B cell (primary cell): ENCODE measurements around the gene GMPR. TPM values are rescaled to one million over a fixed set of nuclear protein-coding genes. Genes with fewer than 3 reads are reported as not detected.

Experiments used
- ATAC-seq: fragments of 200-7000 bp; cut with Tn5 transposase; one replicate; pipeline ENCODE4 v1.10.0; 2021; ENCODE audit warnings: low read depth, mild to moderate bottlenecking, moderate number of reproducible peaks, moderate library complexity
- CTCF ChIA-PET: fragments of 350-600 bp; sonication (Branson Sonifier 250); formaldehyde crosslinking; loops from one replicate; lab custom pipeline; 2021; ENCODE audit warnings: antibody characterized with exemption, inconsistent platforms; lab: Charles Lee
- POLR2A ChIA-PET: fragments of 350-600 bp; sonication (Branson Sonifier 250); formaldehyde crosslinking; loops from one replicate; lab custom pipeline; 2021; ENCODE audit warnings: antibody characterized with exemption; lab: Charles Lee
- DNase-seq: peaks from one replicate; pipeline ENCODE4 v3.0.0; 2013
- H2AFZ ChIP-seq: 2 replicates; pipeline ENCODE4 v1.6.1; 2012; ENCODE audit warnings: mild to moderate bottlenecking, low read depth, low read length; ENCODE audit not compliant: insufficient read depth, poor library complexity, severe bottlenecking
- H3K27ac ChIP-seq, 2 donors: 1 replicate in 1 of 2; 2 replicates in 1 of 2; pipeline ENCODE4 v1.5.1; 2012 to 2013; ENCODE audit warnings: low read length in 2 of 2, mild to moderate bottlenecking in 2 of 2, moderate library complexity in 1 of 2
- H3K27me3 ChIP-seq, 4 experiments: fragments of 200-600 bp in 1 of 4; sonication (generic) in 1 of 4; replicated peaks in 1 of 4; 1 replicate in 2 of 4; 2 replicates in 2 of 4; pipeline versions ENCODE4 v1.6.1 to v1.7.0; 2013 to 2016; ENCODE audit warnings: low read length in 3 of 4, mild to moderate bottlenecking in 2 of 4, mixed read lengths in 1 of 4, moderate library complexity in 1 of 4; ENCODE audit not compliant: insufficient read depth in 4 of 4, control insufficient read depth in 3 of 4; ENCODE audit errors: control extremely low read depth in 1 of 4
- H3K36me3 ChIP-seq, 2 experiments: replicated peaks in 1 of 2; 1 replicate in 1 of 2; 2 replicates in 1 of 2; pipeline versions ENCODE4 v1.6.1 to v1.7.1; 2013; ENCODE audit warnings: low read length in 1 of 2; ENCODE audit not compliant: insufficient read depth in 2 of 2, control insufficient read depth in 1 of 2; ENCODE audit errors: control extremely low read depth in 1 of 2, extremely low read depth in 1 of 2
- H3K4me1 ChIP-seq, 2 donors: fragments of 200-600 bp in 1 of 2; sonication (generic) in 1 of 2; 1 replicate in 1 of 2; 2 replicates in 1 of 2; pipeline versions ENCODE4 v1.5.1 to v1.6.1; 2013 to 2017; ENCODE audit warnings: low read length in 2 of 2; ENCODE audit not compliant: control insufficient read depth in 2 of 2, insufficient read depth in 2 of 2
- H3K4me2 ChIP-seq: replicated peaks from 2 replicates; pipeline ENCODE3; 2012; ENCODE audit warnings: mild to moderate bottlenecking, low read depth, low read length; ENCODE audit not compliant: poor library complexity, severe bottlenecking
- H3K4me3 ChIP-seq, 5 experiments: fragments of 200-600 bp in 1 of 5; sonication (generic) in 1 of 5; 1 replicate in 3 of 5; 2 replicates in 2 of 5; pipeline versions ENCODE4 v1.5.1 to v1.7.0; 2011 to 2016; ENCODE audit warnings: low read length in 4 of 5, mild to moderate bottlenecking in 4 of 5, low read depth in 2 of 5, control low read depth in 1 of 5, moderate library complexity in 1 of 5; ENCODE audit not compliant: insufficient read depth in 1 of 5; ENCODE audit errors: control extremely low read depth in 1 of 5, extremely low read depth in 1 of 5
- H3K79me2 ChIP-seq: fragments of 200-600 bp; sonication (generic); one replicate; pipeline ENCODE4 v1.6.0; 2016; ENCODE audit warnings: low read length; ENCODE audit not compliant: control insufficient read depth, insufficient read depth
- H3K9ac ChIP-seq: fragments of 200-600 bp; sonication (generic); 2 replicates; pipeline ENCODE4 v1.6.1; 2017; ENCODE audit warnings: mild to moderate bottlenecking, low read length, moderate library complexity
- H3K9me3 ChIP-seq, 3 donors: one replicate each; pipeline versions ENCODE4 v1.6.1 to v1.7.1; 2013; ENCODE audit warnings: low read length in 2 of 3; ENCODE audit not compliant: control insufficient read depth in 2 of 3, insufficient read depth in 1 of 3; ENCODE audit errors: control extremely low read depth in 1 of 3
- H4K20me1 ChIP-seq: 2 replicates; pipeline ENCODE4 v1.6.0; 2012; ENCODE audit warnings: mild to moderate bottlenecking, low read length; ENCODE audit not compliant: insufficient read depth, control insufficient read depth, poor library complexity, severe bottlenecking
- H3K27ac Mint-ChIP-seq: one replicate; pipeline ENCODE4 v1.8.0; 2021; ENCODE audit warnings: mixed read lengths
- H3K27me3 Mint-ChIP-seq: one replicate; pipeline ENCODE4 v1.8.0; 2021; ENCODE audit warnings: mixed read lengths
- H3K4me1 Mint-ChIP-seq: one replicate; pipeline ENCODE4 v1.8.0; 2021; ENCODE audit warnings: mixed read lengths
- H3K4me3 Mint-ChIP-seq: one replicate; pipeline ENCODE4 v1.8.0; 2021; ENCODE audit warnings: mixed read lengths
- H3K9me3 Mint-ChIP-seq: one replicate; pipeline ENCODE4 v1.8.0; 2022; ENCODE audit warnings: mixed read lengths; ENCODE audit not compliant: insufficient read depth
- EZH2 ChIP-seq: IDR thresholded peaks from 2 replicates; pipeline ENCODE4 v1.6.1; 2012; ENCODE audit warnings: borderline replicate concordance, low read depth, mild to moderate bottlenecking, moderate library complexity, low read length; ENCODE audit not compliant: insufficient read depth, poor library complexity, severe bottlenecking
- WGBS: methylation state at CpG from one replicate; pipeline ENCODE4 v1.1.5; 2013; ENCODE audit warnings: missing lambda C conversion rate; ENCODE audit not compliant: insufficient coverage; 5-methylcytosine and 5-hydroxymethylcytosine counted together
- intact Hi-C: fragments of 100-400 bp; cut with micrococcal nuclease; formaldehyde crosslinking; loops from one replicate; pipeline ENCODE4 v1.10.0; 2022
- polyA plus RNA-seq: library from polyadenylated mRNA; depleted of rRNA; stranded (reverse); fragments of >200 nt; gene quantifications from 2 replicates; pipeline ENCODE4 v1.2.3, GENCODE V29; 2012
- total RNA-seq, 2 donors: library from RNA; stranded (reverse); fragments of 120-200 nt in 1 of 2; gene quantifications; 1 replicate in 1 of 2; 2 replicates in 1 of 2; pipeline versions ENCODE4 v1.2.3 to v1.2.4, GENCODE V29; 2013 to 2022
- TF ChIP-seq, protein P1 (sequence below): fragments of 200-600 bp; IDR thresholded peaks from one replicate; pipeline ENCODE4 v1.8.0; 2022; ENCODE audit warnings: antibody characterized with exemption, mild to moderate bottlenecking

Gene GMPR
- total and polyA plus RNA-seq, 2 donors (not counting 1 experiment from before 2014, with no cell fraction given) = 0.82 TPM; not detected in 1

DNA sequence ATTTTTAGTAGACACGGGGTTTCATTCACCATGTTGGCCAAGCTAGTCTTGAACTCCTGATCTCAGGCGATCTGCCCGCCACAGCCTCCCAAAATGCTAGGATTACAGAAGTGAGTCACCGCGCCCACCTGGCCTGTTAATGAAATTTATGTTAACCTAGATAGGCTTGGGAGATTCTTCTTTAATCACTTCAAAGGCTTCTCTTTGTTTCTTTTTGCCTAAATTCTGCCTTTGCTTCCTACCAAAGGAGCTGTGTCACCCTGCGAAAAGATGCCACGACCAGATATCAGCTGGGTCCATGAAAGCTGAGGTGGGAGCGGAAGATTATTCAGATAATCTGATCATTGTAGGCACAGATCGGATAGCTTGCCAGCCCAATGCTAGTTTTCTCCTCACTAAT lies 75.3 kb downstream of the GMPR start:
- Histone ChIP-seq H3K4me2 (no peak overlapping the region), H3K4me1 (peaks cover 0 to 6% of the 10 kb centered on the region in 2 donors), H3K79me2 (no peaks in the 10 kb centered on the region), H3K27me3 (no peaks in the 10 kb centered on the region), H3K9ac (no peak overlapping the region), H2AFZ (no peak overlapping the region), H3K9me3 (no peaks in the 10 kb centered on the region), H3K36me3 (no peaks in the 10 kb centered on the region), H3K4me3 (no peak overlapping the region), H4K20me1 (no peaks in the 10 kb centered on the region), H3K27ac (no peak overlapping the region)
- H3K27ac Mint-ChIP-seq = no peak overlapping the region
- no peaks in the 10 kb centered on the region for H3K9me3 Mint-ChIP-seq
- H3K4me1 Mint-ChIP-seq = peaks cover 4% of the 10 kb centered on the region
- no peak for ATAC-seq
- no peak for DNase-seq
- intact Hi-C loops = no loop called here
- 100% methylated on average over 5 of the region's 9 CpGs for WGBS
- H3K4me3 Mint-ChIP-seq = no peak overlapping the region
- ChIA-PET CTCF (interaction anchor here (0.7 to 1.8 kb wide), 5 partner anchors 10 to 457 kb away, joined by 3 to 6 read pairs (median 3); no protein-coding TSS in a partner anchor), POLR2A (no interaction called here)
- H3K27me3 Mint-ChIP-seq = no peaks in the 10 kb centered on the region
- TF ChIP-seq, protein P1, sequence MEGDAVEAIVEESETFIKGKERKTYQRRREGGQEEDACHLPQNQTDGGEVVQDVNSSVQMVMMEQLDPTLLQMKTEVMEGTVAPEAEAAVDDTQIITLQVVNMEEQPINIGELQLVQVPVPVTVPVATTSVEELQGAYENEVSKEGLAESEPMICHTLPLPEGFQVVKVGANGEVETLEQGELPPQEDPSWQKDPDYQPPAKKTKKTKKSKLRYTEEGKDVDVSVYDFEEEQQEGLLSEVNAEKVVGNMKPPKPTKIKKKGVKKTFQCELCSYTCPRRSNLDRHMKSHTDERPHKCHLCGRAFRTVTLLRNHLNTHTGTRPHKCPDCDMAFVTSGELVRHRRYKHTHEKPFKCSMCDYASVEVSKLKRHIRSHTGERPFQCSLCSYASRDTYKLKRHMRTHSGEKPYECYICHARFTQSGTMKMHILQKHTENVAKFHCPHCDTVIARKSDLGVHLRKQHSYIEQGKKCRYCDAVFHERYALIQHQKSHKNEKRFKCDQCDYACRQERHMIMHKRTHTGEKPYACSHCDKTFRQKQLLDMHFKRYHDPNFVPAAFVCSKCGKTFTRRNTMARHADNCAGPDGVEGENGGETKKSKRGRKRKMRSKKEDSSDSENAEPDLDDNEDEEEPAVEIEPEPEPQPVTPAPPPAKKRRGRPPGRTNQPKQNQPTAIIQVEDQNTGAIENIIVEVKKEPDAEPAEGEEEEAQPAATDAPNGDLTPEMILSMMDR = no peak
- TF ChIP-seq EZH2 = no peak

DNA sequence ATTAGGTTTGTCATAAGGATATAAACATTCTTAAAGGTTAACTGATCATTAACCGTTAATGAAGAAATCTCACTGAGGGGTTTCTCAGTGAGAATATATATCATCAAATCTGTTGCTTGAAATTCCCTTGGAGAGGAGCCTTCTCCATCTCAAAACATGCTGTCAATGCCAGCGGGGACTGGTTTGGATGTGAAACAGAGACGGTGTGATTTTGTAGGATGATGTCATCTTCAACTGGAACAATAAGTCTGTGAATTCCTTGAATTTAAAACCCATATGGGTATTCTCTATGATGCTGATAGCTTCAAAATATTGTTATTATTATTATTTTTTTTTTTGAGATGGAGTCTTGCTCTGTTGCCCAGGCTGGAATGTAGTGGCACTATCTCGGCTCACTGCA lies 75.9 kb downstream of the GMPR start:
- Histone ChIP-seq H3K27ac (no peak overlapping the region), H3K4me3 (no peak overlapping the region), H3K27me3 (no peaks in the 10 kb centered on the region), H3K4me1 (peaks cover 0 to 9% of the 10 kb centered on the region in 2 donors), H3K9ac (no peak overlapping the region), H2AFZ (no peak overlapping the region), H4K20me1 (no peaks in the 10 kb centered on the region), H3K36me3 (no peaks in the 10 kb centered on the region), H3K4me2 (no peak overlapping the region), H3K79me2 (no peaks in the 10 kb centered on the region), H3K9me3 (no peaks in the 10 kb centered on the region)
- no peak for DNase-seq
- no peak for TF ChIP-seq EZH2
- TF ChIP-seq, protein P1 = no peak
- Mint-ChIP-seq H3K9me3 (no peaks in the 10 kb centered on the region), H3K4me3 (no peak overlapping the region), H3K4me1 (peaks cover 8% of the 10 kb centered on the region), H3K27ac (no peak overlapping the region), H3K27me3 (no peaks in the 10 kb centered on the region)
- ChIA-PET CTCF (interaction anchor here (0.8 to 9.2 kb wide), 3 partner anchors 9 to 93 kb away, joined by 3 to 87 read pairs (median 6); no protein-coding TSS in a partner anchor), POLR2A (no interaction called here)
- no peak for ATAC-seq
- no CpG with 5 or more reads among the region's 4 CpGs for WGBS
- intact Hi-C loops = no loop called here
